ENCODE data around the gene GLTP. TPM values are rescaled to one million over a fixed set of nuclear protein-coding genes. Genes with fewer than 3 reads are reported as not detected.

Gene GLTP
- total RNA-seq, 1 donor from 2014 or later, result 23.8 TPM

DNA sequence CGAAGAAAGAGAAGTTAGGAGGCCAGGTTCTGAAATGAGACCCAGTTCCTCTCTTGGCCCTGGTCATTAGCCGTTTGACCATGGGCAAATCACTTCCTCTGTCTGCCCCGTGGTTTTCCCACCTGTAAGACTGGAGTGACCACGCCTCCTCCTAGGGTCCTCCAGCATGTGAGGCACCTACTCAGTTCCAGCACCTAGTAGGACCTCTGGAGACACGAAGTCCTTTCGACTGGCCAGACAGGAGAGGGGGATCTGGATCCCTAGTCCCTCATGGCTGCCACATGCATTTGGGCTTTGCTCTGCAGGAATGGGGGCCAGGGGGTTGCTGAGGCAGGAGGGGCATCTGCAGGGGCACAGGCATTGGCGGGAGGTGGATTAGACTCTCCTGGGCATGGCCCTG lies 63.5 kb downstream of the GLTP start:
- no peak for DNase-seq (ENCODE audit: low spot score in 2 of 2, unreplicated experiment in 2 of 2)
- Mint-ChIP-seq H3K27me3 (ENCODE audit: low read depth) (no peaks in the 10 kb centered on the region), H3K4me3 (no peak overlapping the region), H3K9me3 (no peaks in the 10 kb centered on the region), H3K36me3 (no peaks in the 10 kb centered on the region), H3K27ac (no peak overlapping the region), H3K4me1 (peaks cover 11% of the 10 kb centered on the region)
- TF ChIP-seq CTCF (IDR thresholded peaks at IDR 0.05; ENCODE audit: unreplicated experiment), result no peak

GRCh38 chr12:109815757-109816617 lies 64.4 kb downstream of the GLTP start:
- Mint-ChIP-seq H3K27ac (no peak overlapping the region), H3K27me3 (ENCODE audit: low read depth) (no peaks in the 10 kb centered on the region), H3K9me3 (no peaks in the 10 kb centered on the region), H3K4me3 (no peak overlapping the region), H3K36me3 (no peaks in the 10 kb centered on the region), H3K4me1 (peaks cover 11% of the 10 kb centered on the region)
- no peak for DNase-seq (ENCODE audit: low spot score in 2 of 2, unreplicated experiment in 2 of 2)
- TF ChIP-seq CTCF (IDR thresholded peaks at IDR 0.05; ENCODE audit: unreplicated experiment), result no peak

- Mint-ChIP-seq H3K27ac (no peak overlapping the region), H3K27me3 (ENCODE audit: low read depth) (no peaks in the 10 kb centered on the region), H3K9me3 (no peaks in the 10 kb centered on the region), H3K4me3 (no peak overlapping the region), H3K4me1 (peaks cover 8% of the 10 kb centered on the region), H3K36me3 (no peaks in the 10 kb centered on the region)
- no peak for TF ChIP-seq CTCF (IDR thresholded peaks at IDR 0.05; ENCODE audit: unreplicated experiment)
- DNase-seq (ENCODE audit: low spot score in 2 of 2, unreplicated experiment in 2 of 2), result no peak
These were observed 65.1 kb downstream of the GLTP start for GRCh38 chr12:109815225-109815624.

DNA sequence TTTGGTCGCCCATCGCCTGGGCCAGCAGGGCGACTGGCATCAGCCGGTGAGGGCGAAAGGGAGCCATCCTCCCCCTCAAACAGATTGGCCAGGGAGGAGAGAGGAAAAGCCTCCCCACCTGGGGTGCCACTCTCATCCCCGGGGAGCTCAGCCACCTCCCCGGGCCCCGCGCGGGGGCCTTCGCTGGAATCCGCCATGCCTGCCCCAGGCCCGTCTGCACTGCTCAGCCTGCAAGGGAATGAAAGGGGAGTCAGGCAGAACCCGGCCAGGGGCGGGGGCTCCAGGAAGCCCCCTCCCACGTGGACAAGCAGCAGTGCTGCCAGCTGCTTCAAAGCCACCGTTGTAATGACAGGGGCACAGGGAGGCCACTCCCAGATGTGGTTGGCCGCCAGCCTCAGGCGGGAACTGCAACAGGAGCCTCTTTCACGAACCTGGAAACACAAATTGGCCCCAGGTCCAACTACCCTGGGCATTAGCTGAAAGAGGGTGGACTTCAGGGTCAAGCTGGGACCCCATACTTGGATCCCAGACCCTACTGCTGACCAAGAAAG lies 65.7 kb downstream of the GLTP start:
- Mint-ChIP-seq H3K27ac (no peak overlapping the region), H3K4me1 (peaks cover 8% of the 10 kb centered on the region), H3K4me3 (no peak overlapping the region), H3K36me3 (no peaks in the 10 kb centered on the region), H3K9me3 (no peaks in the 10 kb centered on the region), H3K27me3 (ENCODE audit: low read depth) (no peaks in the 10 kb centered on the region)
- TF ChIP-seq CTCF (IDR thresholded peaks at IDR 0.05; ENCODE audit: unreplicated experiment), result no peak
- no peak for DNase-seq (ENCODE audit: low spot score in 2 of 2, unreplicated experiment in 2 of 2)

DNA sequence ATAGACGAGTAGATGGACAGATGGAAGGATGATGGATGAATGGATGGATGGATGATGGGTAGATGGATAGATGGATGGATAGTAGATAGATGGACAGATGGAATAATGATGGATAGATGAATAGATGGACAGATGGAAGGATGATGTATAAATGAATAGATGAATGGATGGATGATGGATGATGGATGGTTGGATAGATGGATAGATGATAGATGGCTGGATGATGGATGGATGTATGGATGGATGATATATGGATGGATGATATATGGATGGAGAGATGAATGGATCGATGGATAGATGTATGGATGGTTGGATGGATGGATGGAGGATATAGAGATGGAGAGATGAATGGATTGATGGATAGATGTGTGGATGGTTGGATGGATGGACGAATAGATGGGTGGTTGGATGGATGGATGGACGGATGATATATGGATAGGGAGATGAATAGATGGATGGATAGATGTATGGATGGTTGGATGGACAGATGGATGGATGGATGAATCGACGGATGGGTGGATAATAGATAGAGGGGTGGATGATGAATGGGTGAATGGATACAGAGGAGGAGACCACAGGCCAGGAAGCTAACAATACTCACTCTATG lies 66.4 kb downstream of the GLTP start:
- peaks cover 3% of the 10 kb centered on the region for H3K4me1 Mint-ChIP-seq
- DNase-seq (ENCODE audit: low spot score in 2 of 2, unreplicated experiment in 2 of 2), result no peak
- H3K9me3 Mint-ChIP-seq, result no peaks in the 10 kb centered on the region
- no peak overlapping the region for H3K27ac Mint-ChIP-seq
- no peaks in the 10 kb centered on the region for H3K36me3 Mint-ChIP-seq
- no peak for TF ChIP-seq CTCF (IDR thresholded peaks at IDR 0.05; ENCODE audit: unreplicated experiment)
- H3K27me3 Mint-ChIP-seq (ENCODE audit: low read depth), result no peaks in the 10 kb centered on the region
- H3K4me3 Mint-ChIP-seq, result no peak overlapping the region
